KMS-11 (cell line): ENCODE results near the gene KLF7.

ENCODE experiments used
- H2AFZ ChIP-seq: fragments of 200-600 bp; sonication (generic); 2 replicates; pipeline ENCODE4 v1.6.1; 2016; ENCODE audit warnings: antibody characterized with exemption, mixed run types, low read depth
- H3K27ac ChIP-seq: fragments of 200-600 bp; sonication (generic); 2 replicates; pipeline ENCODE4 v1.6.1; 2016; ENCODE audit warnings: mild to moderate bottlenecking, mixed run types
- H3K27me3 ChIP-seq: fragments of 200-600 bp; sonication (generic); 2 replicates; pipeline ENCODE4 v1.6.1; 2017; ENCODE audit warnings: mild to moderate bottlenecking, low read depth, mixed run types, moderate library complexity; ENCODE audit not compliant: insufficient read depth
- H3K36me3 ChIP-seq: fragments of 200-600 bp; sonication (generic); 2 replicates; pipeline ENCODE4 v1.6.1; 2017; ENCODE audit warnings: mild to moderate bottlenecking, mixed run types; ENCODE audit not compliant: insufficient read depth
- H3K4me1 ChIP-seq: fragments of 200-600 bp; sonication (generic); 2 replicates; pipeline ENCODE4 v1.6.1; 2016; ENCODE audit warnings: mild to moderate bottlenecking, low read depth, mixed run types; ENCODE audit not compliant: poor library complexity, severe bottlenecking
- H3K4me2 ChIP-seq: fragments of 200-600 bp; sonication (generic); 2 replicates; pipeline ENCODE4 v1.7.0; 2016; ENCODE audit warnings: mild to moderate bottlenecking, mixed run types
- H3K4me3 ChIP-seq: fragments of 200-600 bp; sonication (generic); IDR thresholded peaks from 2 replicates; pipeline ENCODE4 v1.6.1; 2017; ENCODE audit warnings: low read depth, low read length, mixed read lengths; ENCODE audit not compliant: insufficient read depth
- H3K79me2 ChIP-seq: fragments of 200-600 bp; sonication (generic); 2 replicates; pipeline ENCODE4 v1.6.1; 2016; ENCODE audit warnings: low read depth, mixed run types; ENCODE audit not compliant: insufficient read depth
- H3K9ac ChIP-seq: fragments of 200-600 bp; sonication (generic); 2 replicates; pipeline ENCODE4 v1.6.1; 2016; ENCODE audit warnings: mild to moderate bottlenecking, mixed run types
- H4K20me1 ChIP-seq: fragments of 200-600 bp; sonication (generic); 2 replicates; pipeline ENCODE4 v1.6.1; 2016; ENCODE audit warnings: mild to moderate bottlenecking, mixed run types; ENCODE audit not compliant: insufficient read depth
- TF ChIP-seq, protein P1 (sequence below): fragments of 200-600 bp; sonication (generic); conservative IDR thresholded peaks from 2 replicates; pipeline ENCODE4 v1.6.1; 2017; ENCODE audit warnings: low read depth, mild to moderate bottlenecking, antibody characterized with exemption, low read length, moderate library complexity, mixed read lengths

The KLF7 gene

GRCh38 chr2:207205173-207205957 lies 39.6 kb upstream of the KLF7 start:
- Histone ChIP-seq H3K4me1 (no peaks in the 10 kb centered on the region), H4K20me1 (no peaks in the 10 kb centered on the region), H3K4me2 (no peak overlapping the region), H2AFZ (no peak overlapping the region), H3K27me3 (no peaks in the 10 kb centered on the region), H3K36me3 (no peaks in the 10 kb centered on the region), H3K27ac (no peak overlapping the region), H3K79me2 (no peaks in the 10 kb centered on the region), H3K4me3 (no peak overlapping the region), H3K9ac (no peak overlapping the region)
- TF ChIP-seq, protein P1, sequence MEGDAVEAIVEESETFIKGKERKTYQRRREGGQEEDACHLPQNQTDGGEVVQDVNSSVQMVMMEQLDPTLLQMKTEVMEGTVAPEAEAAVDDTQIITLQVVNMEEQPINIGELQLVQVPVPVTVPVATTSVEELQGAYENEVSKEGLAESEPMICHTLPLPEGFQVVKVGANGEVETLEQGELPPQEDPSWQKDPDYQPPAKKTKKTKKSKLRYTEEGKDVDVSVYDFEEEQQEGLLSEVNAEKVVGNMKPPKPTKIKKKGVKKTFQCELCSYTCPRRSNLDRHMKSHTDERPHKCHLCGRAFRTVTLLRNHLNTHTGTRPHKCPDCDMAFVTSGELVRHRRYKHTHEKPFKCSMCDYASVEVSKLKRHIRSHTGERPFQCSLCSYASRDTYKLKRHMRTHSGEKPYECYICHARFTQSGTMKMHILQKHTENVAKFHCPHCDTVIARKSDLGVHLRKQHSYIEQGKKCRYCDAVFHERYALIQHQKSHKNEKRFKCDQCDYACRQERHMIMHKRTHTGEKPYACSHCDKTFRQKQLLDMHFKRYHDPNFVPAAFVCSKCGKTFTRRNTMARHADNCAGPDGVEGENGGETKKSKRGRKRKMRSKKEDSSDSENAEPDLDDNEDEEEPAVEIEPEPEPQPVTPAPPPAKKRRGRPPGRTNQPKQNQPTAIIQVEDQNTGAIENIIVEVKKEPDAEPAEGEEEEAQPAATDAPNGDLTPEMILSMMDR: no peak

GRCh38 chr2:207203056-207203455 lies 37.3 kb upstream of the KLF7 start:
- Histone ChIP-seq H3K4me3 (no peak overlapping the region), H3K9ac (no peak overlapping the region), H3K4me2 (no peak overlapping the region), H3K27me3 (no peaks in the 10 kb centered on the region), H3K27ac (no peak overlapping the region), H3K36me3 (no peaks in the 10 kb centered on the region), H3K79me2 (no peaks in the 10 kb centered on the region), H3K4me1 (no peaks in the 10 kb centered on the region), H4K20me1 (no peaks in the 10 kb centered on the region), H2AFZ (no peak overlapping the region)
- TF ChIP-seq, protein P1: no peak

GRCh38 chr2:207202645-207203044 lies 36.9 kb upstream of the KLF7 start:
- H4K20me1 ChIP-seq: no peaks in the 10 kb centered on the region
- H3K27ac ChIP-seq: no peak overlapping the region
- TF ChIP-seq, protein P1: no peak
- H3K4me1 ChIP-seq: no peaks in the 10 kb centered on the region
- H3K4me3 ChIP-seq: no peak overlapping the region
- no peak overlapping the region for H2AFZ ChIP-seq
- H3K36me3 ChIP-seq: no peaks in the 10 kb centered on the region
- no peaks in the 10 kb centered on the region for H3K27me3 ChIP-seq
- H3K4me2 ChIP-seq: no peak overlapping the region
- H3K9ac ChIP-seq: no peak overlapping the region
- no peaks in the 10 kb centered on the region for H3K79me2 ChIP-seq

DNA sequence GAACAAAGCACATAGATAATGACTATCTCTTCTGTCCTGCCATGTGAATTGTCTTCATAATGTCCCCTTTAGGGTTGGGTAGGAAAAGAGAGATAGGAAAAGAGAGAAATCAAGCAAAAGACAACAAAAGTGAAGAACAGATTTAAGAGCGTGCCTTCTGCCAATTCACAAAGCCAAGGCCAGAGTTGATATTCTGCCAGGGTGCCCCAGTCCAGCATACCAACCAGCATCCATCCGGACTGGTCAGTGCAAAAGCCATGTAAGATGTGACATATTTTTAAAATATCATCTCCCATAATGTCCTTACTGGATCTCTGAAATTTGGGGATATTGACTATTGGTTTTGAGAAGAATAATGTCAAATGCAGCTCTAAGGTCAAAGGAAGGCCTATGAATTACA lies 35.7 kb upstream of the KLF7 start:
- Histone ChIP-seq H3K4me3 (no peak overlapping the region), H4K20me1 (no peaks in the 10 kb centered on the region), H3K4me1 (no peaks in the 10 kb centered on the region), H3K27me3 (no peaks in the 10 kb centered on the region), H3K27ac (no peak overlapping the region), H3K9ac (no peak overlapping the region), H3K4me2 (no peak overlapping the region), H3K79me2 (no peaks in the 10 kb centered on the region), H2AFZ (no peak overlapping the region), H3K36me3 (no peaks in the 10 kb centered on the region)
- TF ChIP-seq, protein P1: no peak
